Stimulated activated CD4-positive, alpha-beta T cell treated with anti-CD3 and anti-CD28 coated beads, Interleukin-12 subunit alpha, Interleukin-12 subunit beta, amount 100 ng/mL, for 48 hours (primary cell): Measurements from ENCODE around the gene RGS3.
A peak's percentile ranks its signal among the peaks of the same experiment; 100 is the strongest.

ENCODE experiments used
- DNase-seq, 3 donors: peaks; one replicate each; pipeline ENCODE4 v3.0.0-alpha.2; 2020; ENCODE audit warnings: low read depth in 2 of 3, low spot score in 1 of 3

RGS3 gene

GRCh38 chr9:113583511-113584427, 120.2 kb downstream of the RGS3 start:
- no peak for DNase-seq

- DNase-seq: no peak
These were observed 121.0 kb downstream of the RGS3 start for GRCh38 chr9:113584428-113585084.

GRCh38 chr9:113585085-113585442, 121.5 kb downstream of the RGS3 start:
- no peak for DNase-seq

- DNase-seq: no peak
These were observed 122.0 kb downstream of the RGS3 start for GRCh38 chr9:113585555-113585954.

GRCh38 chr9:113587471-113588031, 124.0 kb downstream of the RGS3 start:
- DNase-seq: no peak

- DNase-seq: no peak
These were observed 124.8 kb downstream of the RGS3 start for GRCh38 chr9:113588242-113588810.

GRCh38 chr9:113588936-113589335, 125.4 kb downstream of the RGS3 start:
- DNase-seq: no peak

- no peak for DNase-seq
These were observed 125.9 kb downstream of the RGS3 start for GRCh38 chr9:113589407-113589806.

- no peak for DNase-seq
These were observed 126.4 kb downstream of the RGS3 start for GRCh38 chr9:113589890-113590289.

- no peak for DNase-seq
These were observed 126.9 kb downstream of the RGS3 start for GRCh38 chr9:113590389-113590788.

- DNase-seq: peak; percentile 58 to 75 (median 73)
These were observed 127.7 kb downstream of the RGS3 start for GRCh38 chr9:113590991-113591898.

GRCh38 chr9:113591899-113592625, 128.5 kb downstream of the RGS3 start:
- no peak for DNase-seq

- DNase-seq: no peak
These were observed 129.5 kb downstream of the RGS3 start for GRCh38 chr9:113592876-113593575.

GRCh38 chr9:113593682-113594281, 130.3 kb downstream of the RGS3 start:
- no peak for DNase-seq

GRCh38 chr9:113594484-113595299, 131.2 kb downstream of the RGS3 start:
- DNase-seq: no peak

GRCh38 chr9:113596616-113597320, 133.2 kb downstream of the RGS3 start:
- no peak for DNase-seq

GRCh38 chr9:113597390-113598241, 134.1 kb downstream of the RGS3 start:
- DNase-seq: no peak
